GM12864 (cell line): ENCODE measurements around the gene CDK5RAP1.
A peak's percentile ranks its signal among the peaks of the same experiment; 100 is the strongest.

ENCODE experiments used
- DNase-seq: peaks from one replicate; pipeline ENCODE4 v3.0.0-alpha.2; 2011; ENCODE audit warnings: low read depth
- H3K4me3 ChIP-seq: 2 replicates; pipeline ENCODE4 v1.5.1; 2011; ENCODE audit warnings: mild to moderate bottlenecking, low read depth, low read length, control low read depth
- TF ChIP-seq, protein P1 (sequence below): IDR thresholded peaks from 2 replicates; pipeline ENCODE4 v1.5.1; 2011; ENCODE audit warnings: low read depth, mild to moderate bottlenecking, moderate library complexity, low read length, control low read depth, inconsistent platforms; ENCODE audit errors: missing control alignments

Gene CDK5RAP1

DNA sequence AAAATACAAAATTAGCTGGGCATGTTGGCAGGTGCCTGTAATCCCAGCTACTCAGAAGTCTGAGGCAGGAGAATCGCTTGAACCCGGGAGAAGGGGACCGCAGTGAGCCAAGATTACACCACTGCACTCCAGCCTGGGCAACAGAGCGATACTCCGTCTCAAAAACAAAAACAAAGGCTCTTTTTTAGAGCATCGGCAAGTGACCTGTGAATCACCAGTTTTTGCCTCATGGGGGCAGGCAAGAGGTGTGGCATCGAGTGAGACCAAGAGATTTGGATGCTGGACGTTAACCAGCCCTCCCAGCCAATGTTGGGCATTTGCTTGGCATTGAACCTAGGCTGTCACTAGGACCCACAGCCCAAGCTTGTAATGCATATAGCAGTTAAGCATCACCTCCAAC is 14.6 kb upstream of the CDK5RAP1 start:
- TF ChIP-seq, protein P1, sequence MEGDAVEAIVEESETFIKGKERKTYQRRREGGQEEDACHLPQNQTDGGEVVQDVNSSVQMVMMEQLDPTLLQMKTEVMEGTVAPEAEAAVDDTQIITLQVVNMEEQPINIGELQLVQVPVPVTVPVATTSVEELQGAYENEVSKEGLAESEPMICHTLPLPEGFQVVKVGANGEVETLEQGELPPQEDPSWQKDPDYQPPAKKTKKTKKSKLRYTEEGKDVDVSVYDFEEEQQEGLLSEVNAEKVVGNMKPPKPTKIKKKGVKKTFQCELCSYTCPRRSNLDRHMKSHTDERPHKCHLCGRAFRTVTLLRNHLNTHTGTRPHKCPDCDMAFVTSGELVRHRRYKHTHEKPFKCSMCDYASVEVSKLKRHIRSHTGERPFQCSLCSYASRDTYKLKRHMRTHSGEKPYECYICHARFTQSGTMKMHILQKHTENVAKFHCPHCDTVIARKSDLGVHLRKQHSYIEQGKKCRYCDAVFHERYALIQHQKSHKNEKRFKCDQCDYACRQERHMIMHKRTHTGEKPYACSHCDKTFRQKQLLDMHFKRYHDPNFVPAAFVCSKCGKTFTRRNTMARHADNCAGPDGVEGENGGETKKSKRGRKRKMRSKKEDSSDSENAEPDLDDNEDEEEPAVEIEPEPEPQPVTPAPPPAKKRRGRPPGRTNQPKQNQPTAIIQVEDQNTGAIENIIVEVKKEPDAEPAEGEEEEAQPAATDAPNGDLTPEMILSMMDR = peak; percentile 61
- DNase-seq = no peak
- no peak overlapping the region for H3K4me3 ChIP-seq

DNA sequence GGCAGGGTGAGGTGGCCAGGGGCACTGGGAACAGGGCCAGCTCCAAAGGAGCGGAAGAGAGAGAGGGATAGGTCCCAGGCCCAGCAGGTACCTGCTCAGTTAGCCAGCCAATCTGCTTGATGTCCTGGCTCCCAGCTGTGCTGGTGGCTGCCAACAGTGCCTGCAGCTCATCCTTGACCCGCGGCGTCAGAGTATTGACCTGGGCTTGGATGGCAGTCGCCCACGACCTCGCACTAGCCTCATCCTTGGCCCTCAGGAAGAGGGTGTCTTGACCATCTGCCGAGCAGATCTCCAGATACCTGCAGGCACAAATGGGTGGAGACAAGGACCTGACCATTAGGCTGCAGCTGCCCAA is 11.1 kb upstream of the CDK5RAP1 start:
- no peak for DNase-seq
- TF ChIP-seq, protein P1 = no peak

DNA sequence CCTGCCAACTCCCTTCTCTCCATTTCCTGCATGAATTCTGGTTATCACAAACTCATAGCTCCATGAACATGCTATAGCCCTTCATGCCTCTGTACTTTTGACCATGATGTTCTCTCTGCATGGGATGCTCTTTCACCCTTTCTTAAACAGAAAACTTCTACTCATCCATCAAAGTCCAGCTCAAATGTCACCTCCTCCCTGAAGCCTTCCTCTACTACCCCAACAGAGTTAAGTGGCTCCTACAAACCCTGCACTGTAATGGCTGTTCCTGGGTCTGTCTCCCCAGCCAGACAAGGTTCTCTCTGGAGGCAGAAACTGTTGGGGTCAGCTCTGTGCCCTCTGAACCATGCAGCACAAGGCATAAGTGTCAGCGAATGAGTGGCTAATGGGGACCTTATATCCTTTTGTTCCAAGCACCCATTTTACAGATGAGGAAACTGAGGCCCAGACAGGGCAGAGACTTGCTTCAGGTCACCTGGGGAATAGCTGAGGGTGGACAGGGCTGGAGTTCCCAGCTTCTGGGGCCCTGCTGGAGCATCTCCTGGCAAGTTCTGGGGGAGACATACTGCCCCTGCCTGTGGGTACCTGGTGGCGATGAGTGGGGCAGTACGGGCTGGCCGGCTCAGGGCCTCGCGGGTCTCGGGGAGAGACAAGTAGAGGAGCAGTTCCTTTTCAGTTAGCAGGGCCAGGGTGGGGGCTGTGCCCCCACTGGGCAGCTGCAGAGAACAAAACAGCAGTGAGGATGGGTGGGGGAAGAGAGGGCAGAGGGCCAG is 10.6 kb upstream of the CDK5RAP1 start:
- H3K4me3 ChIP-seq = no peak overlapping the region
- TF ChIP-seq, protein P1 = no peak
- no peak for DNase-seq

More for the DNA sequence above, 11.1 kb upstream of the CDK5RAP1 start:
- H3K4me3 ChIP-seq = no peak overlapping the region

DNA sequence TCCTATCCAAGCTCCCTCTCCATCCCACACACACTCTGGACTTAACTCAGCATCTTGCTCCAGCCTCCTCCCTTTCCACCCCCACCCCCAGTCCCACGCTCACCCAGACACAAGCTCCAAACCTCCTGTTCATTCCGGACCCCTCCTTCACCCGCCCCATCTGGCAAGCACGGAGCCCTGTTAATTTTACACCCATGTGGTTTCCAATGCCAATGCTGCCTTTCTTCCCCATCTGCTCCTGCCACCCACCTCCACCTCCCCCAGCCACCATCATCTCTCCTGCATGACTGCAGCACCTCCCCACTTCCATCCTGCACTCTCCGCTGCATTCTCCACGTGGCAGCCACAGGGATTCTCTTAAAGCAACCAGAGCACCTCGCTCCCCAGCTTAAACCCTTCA is 9.9 kb upstream of the CDK5RAP1 start:
- TF ChIP-seq, protein P1 = no peak
- no peak overlapping the region for H3K4me3 ChIP-seq
- no peak for DNase-seq

DNA sequence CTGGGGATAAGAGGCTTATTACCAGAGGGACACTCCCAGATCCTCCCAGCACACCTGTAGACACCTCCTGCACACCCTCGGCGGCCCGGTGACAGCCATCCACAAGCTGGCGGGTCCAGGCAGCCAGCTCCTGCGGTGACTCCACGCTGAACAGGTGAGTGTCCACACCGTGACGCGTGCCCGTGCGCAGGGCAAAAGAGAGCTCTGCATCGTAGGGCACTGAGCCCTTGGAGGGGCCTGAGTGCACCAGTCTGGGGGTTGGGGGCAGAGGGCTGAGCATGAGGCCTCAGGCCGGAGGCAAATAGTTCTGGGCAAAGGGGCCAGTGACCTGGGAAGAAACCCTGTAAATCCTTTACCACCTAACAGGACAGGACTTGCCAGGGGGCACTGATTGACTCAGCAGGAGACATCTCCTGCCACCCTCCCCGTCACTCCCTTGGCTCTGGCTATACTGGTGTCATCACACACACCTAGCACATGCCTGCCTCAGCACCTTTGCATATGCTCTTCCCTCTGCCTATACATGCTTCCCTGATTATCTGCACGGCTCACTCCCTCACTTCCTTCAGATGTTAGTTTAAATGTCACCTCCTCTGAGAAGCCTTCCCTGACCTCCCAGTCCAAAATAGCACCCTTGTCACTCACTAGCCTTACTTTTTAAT is 8.9 kb upstream of the CDK5RAP1 start:
- no peak for DNase-seq
- TF ChIP-seq, protein P1 = no peak
- H3K4me3 ChIP-seq = no peak overlapping the region

DNA sequence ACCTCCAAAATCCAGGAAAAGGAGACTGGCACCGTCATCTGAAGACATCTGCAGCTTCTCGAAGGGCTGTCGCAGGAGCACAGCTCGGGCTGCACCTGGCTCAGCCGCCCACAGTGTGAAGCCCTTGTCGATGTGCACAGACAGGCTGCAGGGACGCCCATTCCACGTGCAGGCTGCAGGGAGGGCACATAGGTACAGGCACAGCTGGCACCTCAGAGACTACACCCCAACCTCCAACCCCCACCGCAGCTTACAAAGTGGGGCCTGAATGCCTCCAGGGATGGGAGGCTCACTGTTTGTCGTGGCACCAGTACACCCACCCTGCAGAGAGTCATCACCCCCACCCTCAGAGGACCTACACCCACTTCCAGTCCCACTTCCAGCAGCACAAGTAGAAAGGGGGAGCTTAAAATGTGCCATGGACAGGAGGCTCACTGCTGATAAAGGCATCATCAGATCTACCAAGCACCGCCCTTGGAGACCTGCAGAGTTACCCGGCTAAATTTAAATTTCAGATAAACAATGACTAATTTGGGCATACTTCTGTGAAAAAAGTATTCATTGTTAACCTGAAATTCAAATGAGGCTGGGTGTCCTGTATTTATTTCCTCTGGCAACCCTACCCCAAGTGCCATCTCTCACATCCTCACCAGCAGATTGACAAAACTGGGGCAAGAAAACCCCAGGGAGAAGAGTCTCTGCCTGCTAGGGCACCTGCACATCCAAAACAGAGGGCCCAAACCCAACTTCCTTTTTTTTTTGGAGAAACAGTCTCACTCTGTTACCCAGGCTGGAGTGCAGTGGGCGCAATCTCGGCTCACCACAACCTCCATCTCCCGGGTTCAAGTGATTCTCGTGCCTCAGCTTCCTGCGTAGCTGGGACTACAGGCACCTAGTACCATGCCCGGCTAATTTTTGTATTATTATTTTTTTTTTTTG is 7.7 kb upstream of the CDK5RAP1 start:
- no peak overlapping the region for H3K4me3 ChIP-seq
- DNase-seq = no peak
- TF ChIP-seq, protein P1 = no peak
